ENCODE measurements around the gene OSGEP.

DNA sequence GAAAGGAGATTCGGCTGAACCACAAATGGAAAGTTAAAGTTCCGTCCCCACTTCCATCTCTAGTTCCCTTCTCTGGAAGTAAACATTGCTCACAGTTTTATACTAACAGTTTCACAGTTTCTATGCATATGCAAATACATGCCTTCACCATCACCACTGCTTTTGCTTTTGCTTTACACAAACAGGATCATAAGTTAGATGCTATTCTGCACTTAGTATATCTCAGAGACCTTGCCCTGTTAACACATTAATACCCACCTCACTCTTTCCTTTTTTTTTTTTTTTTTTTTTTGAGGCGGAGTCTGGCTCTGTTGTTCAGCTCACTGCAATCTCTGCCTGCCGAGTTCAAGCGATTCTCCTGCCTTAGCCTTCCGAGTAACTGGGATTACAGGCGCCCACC is 42.2 kb downstream of the OSGEP start:
- no peak for TF ChIP-seq EZH2 (IDR thresholded peaks at IDR 0.05; ENCODE audit: low read length, missing control alignments)
- TF ChIP-seq, protein P1, sequence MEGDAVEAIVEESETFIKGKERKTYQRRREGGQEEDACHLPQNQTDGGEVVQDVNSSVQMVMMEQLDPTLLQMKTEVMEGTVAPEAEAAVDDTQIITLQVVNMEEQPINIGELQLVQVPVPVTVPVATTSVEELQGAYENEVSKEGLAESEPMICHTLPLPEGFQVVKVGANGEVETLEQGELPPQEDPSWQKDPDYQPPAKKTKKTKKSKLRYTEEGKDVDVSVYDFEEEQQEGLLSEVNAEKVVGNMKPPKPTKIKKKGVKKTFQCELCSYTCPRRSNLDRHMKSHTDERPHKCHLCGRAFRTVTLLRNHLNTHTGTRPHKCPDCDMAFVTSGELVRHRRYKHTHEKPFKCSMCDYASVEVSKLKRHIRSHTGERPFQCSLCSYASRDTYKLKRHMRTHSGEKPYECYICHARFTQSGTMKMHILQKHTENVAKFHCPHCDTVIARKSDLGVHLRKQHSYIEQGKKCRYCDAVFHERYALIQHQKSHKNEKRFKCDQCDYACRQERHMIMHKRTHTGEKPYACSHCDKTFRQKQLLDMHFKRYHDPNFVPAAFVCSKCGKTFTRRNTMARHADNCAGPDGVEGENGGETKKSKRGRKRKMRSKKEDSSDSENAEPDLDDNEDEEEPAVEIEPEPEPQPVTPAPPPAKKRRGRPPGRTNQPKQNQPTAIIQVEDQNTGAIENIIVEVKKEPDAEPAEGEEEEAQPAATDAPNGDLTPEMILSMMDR (conservative IDR thresholded peaks at IDR 0.05 in 1 of 2, IDR thresholded peaks at IDR 0.05 in 1 of 2; ENCODE audit: low read depth in 1 of 2, low read length in 2 of 2): no peak
